B cell (primary cell): ENCODE results near the gene NTRK2.

Experiments
- CTCF ChIP-seq: fragments of 200-600 bp; IDR thresholded peaks from one replicate; pipeline ENCODE4 v1.8.0; 2022; ENCODE audit warnings: antibody characterized with exemption, mild to moderate bottlenecking
- EZH2 ChIP-seq: IDR thresholded peaks from 2 replicates; pipeline ENCODE4 v1.6.1; 2012; ENCODE audit warnings: borderline replicate concordance, low read depth, mild to moderate bottlenecking, moderate library complexity, low read length; ENCODE audit not compliant: insufficient read depth, poor library complexity, severe bottlenecking

- TF ChIP-seq CTCF = no peak
- no peak for TF ChIP-seq EZH2
These were observed 322.0 kb downstream of the NTRK2 start for GRCh38 chr9:84991514-84991870.
